Stimulated activated CD4-positive, alpha-beta T cell treated with anti-CD3 and anti-CD28 coated beads, Interleukin-15, amount 100 ng/mL, for 1 hour (primary cell): ENCODE measurements around the gene MMP10.
"Not testable (repeated sequence)": the region's sequence is repeated elsewhere in the genome, so short reads cannot be mapped to it uniquely, and the experiment has no call there.

Source experiments
- DNase-seq, 2 donors: peaks; one replicate each; pipeline ENCODE4 v3.0.0-alpha.2; 2020; ENCODE audit warnings: low read depth in 1 of 2, low spot score in 1 of 2

MMP10 gene

GRCh38 chr11:102783720-102784119 is 3.3 kb upstream of the MMP10 start:
- no peak for DNase-seq

GRCh38 chr11:102783016-102783415 is 2.6 kb upstream of the MMP10 start:
- no peak for DNase-seq

- no peak for DNase-seq
These were observed 1.2 kb upstream of the MMP10 start for GRCh38 chr11:102781676-102782075.

GRCh38 chr11:102776454-102776853 is 4.0 kb downstream of the MMP10 start:
- no peak for DNase-seq

GRCh38 chr11:102773386-102773785 is 7.0 kb downstream of the MMP10 start:
- DNase-seq: no peak

GRCh38 chr11:102771351-102771750 is 9.1 kb downstream of the MMP10 start:
- no peak for DNase-seq

- DNase-seq: no peak
These were observed 10.2 kb downstream of the MMP10 start for GRCh38 chr11:102770191-102770590.

- DNase-seq: no peak
These were observed 12.6 kb downstream of the MMP10 start for GRCh38 chr11:102767800-102768199.

- no peak for DNase-seq
These were observed 17.0 kb downstream of the MMP10 start for GRCh38 chr11:102763440-102763839.

GRCh38 chr11:102762361-102762767 is 18.1 kb downstream of the MMP10 start:
- no peak for DNase-seq

- no peak for DNase-seq
These were observed 18.7 kb downstream of the MMP10 start for GRCh38 chr11:102761646-102762238.

GRCh38 chr11:102760344-102761035 is 19.9 kb downstream of the MMP10 start:
- no peak for DNase-seq

GRCh38 chr11:102757823-102758549 is 22.4 kb downstream of the MMP10 start:
- no peak for DNase-seq

- no peak for DNase-seq
These were observed 27.2 kb downstream of the MMP10 start for GRCh38 chr11:102753267-102753666.

- DNase-seq: no peak
These were observed 28.8 kb downstream of the MMP10 start for GRCh38 chr11:102751673-102752072.

- DNase-seq: no peak
These were observed 31.2 kb downstream of the MMP10 start for GRCh38 chr11:102749101-102749722.

GRCh38 chr11:102746746-102747578 is 33.5 kb downstream of the MMP10 start:
- not testable (repeated sequence) for DNase-seq

- no peak for DNase-seq
These were observed 45.8 kb downstream of the MMP10 start for GRCh38 chr11:102734650-102735049.

- DNase-seq: no peak
These were observed 47.1 kb downstream of the MMP10 start for GRCh38 chr11:102733232-102733875.

GRCh38 chr11:102730944-102731343 is 49.5 kb downstream of the MMP10 start:
- DNase-seq: not testable (repeated sequence)
